IMR-90 (cell line): Measurements from ENCODE around the gene PLCD1. TPM values are rescaled to one million over a fixed set of nuclear protein-coding genes. Genes with fewer than 3 reads are reported as not detected.

Experiments
- ATAC-seq: fragments of 200-7000 bp; cut with Tn5 transposase; 2 replicates; pipeline ENCODE4 v1.9.1; 2020; ENCODE audit warnings: low read depth, mild to moderate bottlenecking, moderate library complexity
- BruUV-seq: library from RNA; stranded (reverse); fragments of 400-500 nt; replicated peaks from 2 replicates; lab custom pipeline; 2021; lab: Mats Ljungman, UMichigan
- CTCF ChIA-PET: fragments of 300-600 bp; formaldehyde crosslinking; extraction: SDS; loops from one replicate; lab custom pipeline; 2021; ENCODE audit warnings: antibody characterized with exemption; lab: Yijun Ruan, JAX
- POLR2A ChIA-PET: fragments of 300-600 bp; sonication (Branson Sonifier 250); formaldehyde crosslinking; loops from one replicate; lab custom pipeline; 2022; ENCODE audit warnings: antibody characterized with exemption; ENCODE audit not compliant: unreplicated experiment; lab: Charles Lee
- DNase-seq: peaks from one replicate; pipeline ENCODE4 v3.0.0; 2013
- H2AFZ ChIP-seq: replicated peaks from 2 replicates; pipeline ENCODE3; 2013; ENCODE audit warnings: low read length, mild to moderate bottlenecking; ENCODE audit not compliant: poor library complexity
- H2AK5ac ChIP-seq: 2 replicates; pipeline ENCODE4 v1.6.1; 2013; ENCODE audit warnings: low read depth, low read length, inconsistent platforms
- H2AK9ac ChIP-seq: replicated peaks from 2 replicates; pipeline ENCODE3; 2013; ENCODE audit warnings: mild to moderate bottlenecking, low read depth, low read length, moderate library complexity; ENCODE audit not compliant: poor library complexity
- H2BK120ac ChIP-seq: 2 replicates; pipeline ENCODE4 v1.6.1; 2013; ENCODE audit warnings: low read depth, low read length, inconsistent platforms
- H2BK15ac ChIP-seq: 3 replicates; pipeline ENCODE4 v1.6.1; 2013; ENCODE audit warnings: low read depth, low read length, inconsistent platforms
- H2BK20ac ChIP-seq: 2 replicates; pipeline ENCODE4 v1.6.1; 2013; ENCODE audit warnings: low read depth, mild to moderate bottlenecking, inconsistent platforms, low read length, moderate library complexity
- H2BK5ac ChIP-seq: 2 replicates; pipeline ENCODE4 v1.6.1; 2013; ENCODE audit warnings: mild to moderate bottlenecking, low read depth, low read length, inconsistent platforms; ENCODE audit not compliant: poor library complexity, severe bottlenecking
- H3K14ac ChIP-seq: replicated peaks from 2 replicates; pipeline ENCODE4 v1.6.1; 2013; ENCODE audit warnings: low read depth, low read length, inconsistent platforms
- H3K18ac ChIP-seq: 2 replicates; pipeline ENCODE4 v1.6.1; 2013; ENCODE audit warnings: low read depth, low read length, control low read depth
- H3K23ac ChIP-seq: 2 replicates; pipeline ENCODE4 v1.6.1; 2013; ENCODE audit warnings: low read depth, low read length, inconsistent platforms
- H3K27ac ChIP-seq: 2 replicates; pipeline ENCODE4 v1.5.1; 2013; ENCODE audit warnings: mild to moderate bottlenecking, control low read depth, low read length; ENCODE audit not compliant: insufficient read depth
- H3K27me3 ChIP-seq: 2 replicates; pipeline ENCODE4 v1.6.1; 2013; ENCODE audit warnings: low read length; ENCODE audit not compliant: control insufficient read depth, insufficient read depth
- H3K36me3 ChIP-seq: 2 replicates; pipeline ENCODE4 v1.6.1; 2013; ENCODE audit warnings: low read length, mixed read lengths; ENCODE audit not compliant: control insufficient read depth, insufficient read depth
- H3K4ac ChIP-seq: 2 replicates; pipeline ENCODE4 v1.6.1; 2013; ENCODE audit warnings: low read depth, low read length, inconsistent platforms
- H3K4me1 ChIP-seq: 2 replicates; pipeline ENCODE4 v1.6.1; 2013; ENCODE audit warnings: low read length, mixed read lengths; ENCODE audit not compliant: control insufficient read depth, insufficient read depth
- H3K4me2 ChIP-seq: 2 replicates; pipeline ENCODE4 v1.6.1; 2013; ENCODE audit warnings: low read depth, mild to moderate bottlenecking, control low read depth, low read length, moderate library complexity
- H3K4me3 ChIP-seq: 2 replicates; pipeline ENCODE4 v1.5.1; 2013; ENCODE audit warnings: low read depth, mild to moderate bottlenecking, control low read depth, low read length, moderate library complexity; ENCODE audit not compliant: insufficient read depth
- H3K56ac ChIP-seq: 2 replicates; pipeline ENCODE4 v1.6.1; 2013; ENCODE audit warnings: low read length, inconsistent platforms; ENCODE audit not compliant: insufficient read depth; ENCODE audit errors: extremely low read depth
- H3K79me1 ChIP-seq, 2 experiments: 2 replicates each; pipeline ENCODE4 v1.6.1; 2013; ENCODE audit warnings: low read length in 2 of 2, inconsistent platforms in 1 of 2, low read depth in 1 of 2
- H3K9ac ChIP-seq: 2 replicates; pipeline ENCODE4 v1.6.1; 2013; ENCODE audit warnings: low read depth, low read length, control low read depth
- H3K9me1 ChIP-seq: 2 replicates; pipeline ENCODE4 v1.6.1; 2013; ENCODE audit warnings: low read length, inconsistent platforms; ENCODE audit not compliant: insufficient read depth
- H3K9me3 ChIP-seq: 2 replicates; pipeline ENCODE4 v1.6.1; 2013; ENCODE audit warnings: low read length; ENCODE audit not compliant: control insufficient read depth, insufficient read depth
- H4K20me1 ChIP-seq: 2 replicates; pipeline ENCODE4 v1.6.1; 2013; ENCODE audit warnings: low read length, inconsistent platforms; ENCODE audit not compliant: insufficient read depth
- H4K5ac ChIP-seq: 2 replicates; pipeline ENCODE4 v1.6.1; 2013; ENCODE audit warnings: mild to moderate bottlenecking, low read depth, low read length, control low read depth
- H4K8ac ChIP-seq, 2 experiments: 2 replicates each; pipeline ENCODE4 v1.6.1; 2013; ENCODE audit warnings: low read depth in 2 of 2, low read length in 2 of 2, control low read depth in 1 of 2, inconsistent platforms in 1 of 2
- H4K91ac ChIP-seq: 2 replicates; pipeline ENCODE4 v1.6.1; 2013; ENCODE audit warnings: low read depth, low read length, inconsistent platforms; ENCODE audit not compliant: insufficient read depth
- MAFK ChIP-seq: IDR thresholded peaks from 2 replicates; pipeline ENCODE4 v1.6.1; 2012; ENCODE audit warnings: low read depth, low read length, improper control_type of control experiment
- WGBS, 2 experiments: methylation state at CpG; one replicate each; pipeline versions ENCODE4 v1.1.5 to v1.1.7; 2013; ENCODE audit warnings: missing lambda C conversion rate in 2 of 2; ENCODE audit not compliant: insufficient read length in 1 of 2; ENCODE audit errors: extremely low coverage in 2 of 2; 5-methylcytosine and 5-hydroxymethylcytosine counted together
- dilution Hi-C: fragments of 300-500 bp; cut with HindIII; formaldehyde crosslinking; loops from one replicate; pipeline ENCODE4 v1.14.3; 2018; ENCODE audit warnings: low sequenced_read_pairs; ENCODE audit not compliant: unreplicated experiment
- in situ Hi-C: fragments of 300-500 bp; cut with MboI; formaldehyde crosslinking; loops from 3 replicates; pipeline ENCODE4 v1.14.3; 2019; ENCODE audit warnings: low sequenced_read_pairs, inconsistent platforms, mixed read lengths
- intact Hi-C: fragments of 100-400 bp; cut with micrococcal nuclease; formaldehyde crosslinking; loops from 2 replicates; pipeline ENCODE4 v1.10.0; 2022
- polyA plus RNA-seq, 3 experiments: library from polyadenylated mRNA; depleted of rRNA; stranded (reverse); fragments of >200 nt; gene quantifications; 2 replicates each; pipeline ENCODE4 v1.2.3, GENCODE V29; 2012; ENCODE audit warnings: low replicate concordance in 1 of 3
- total RNA-seq: library from RNA; depleted of rRNA; stranded (reverse); fragments of >200 nt; gene quantifications from 2 replicates; pipeline ENCODE4 v1.2.3, GENCODE V29; 2012
- TF ChIP-seq, protein P1 (sequence below): fragments of 150-350 bp; IDR thresholded peaks from 2 replicates; pipeline ENCODE4 v1.6.1; 2017; ENCODE audit warnings: mild to moderate bottlenecking, antibody characterized with exemption, low read length, low read depth

PLCD1 gene
- total and polyA plus RNA-seq, 2 of the 4 experiments (the other 2 are of a cell fraction) = 14.9 to 16.3 TPM

DNA sequence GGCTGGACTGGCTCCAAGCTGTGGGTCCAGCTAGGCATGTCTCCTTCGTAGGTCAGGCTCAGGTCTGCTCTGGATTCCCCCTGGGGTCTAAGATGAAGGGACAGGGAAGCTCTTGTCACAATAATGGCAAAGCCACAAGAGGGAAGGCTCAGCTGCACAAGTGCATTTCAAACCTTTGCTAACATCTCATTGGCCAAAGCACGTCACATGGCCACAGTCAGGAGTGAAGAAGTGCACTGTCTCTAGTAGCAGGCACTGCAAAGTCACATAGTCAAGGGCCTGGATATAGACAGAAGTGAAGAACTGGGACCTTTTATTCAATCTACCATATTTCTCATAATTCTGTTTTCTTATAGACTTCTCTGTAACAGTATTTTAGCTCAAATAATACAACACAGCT lies 29.7 kb upstream of the PLCD1 start:
- no peak overlapping the region for H2AK9ac ChIP-seq
- WGBS, 2 experiments = 60% methylated on average over 1 of the region's 2 CpGs; no CpG with 5 or more reads in 1 of the 2 experiments
- no peak overlapping the region for H2BK120ac ChIP-seq
- no peak for TF ChIP-seq MAFK
- TF ChIP-seq, protein P1, sequence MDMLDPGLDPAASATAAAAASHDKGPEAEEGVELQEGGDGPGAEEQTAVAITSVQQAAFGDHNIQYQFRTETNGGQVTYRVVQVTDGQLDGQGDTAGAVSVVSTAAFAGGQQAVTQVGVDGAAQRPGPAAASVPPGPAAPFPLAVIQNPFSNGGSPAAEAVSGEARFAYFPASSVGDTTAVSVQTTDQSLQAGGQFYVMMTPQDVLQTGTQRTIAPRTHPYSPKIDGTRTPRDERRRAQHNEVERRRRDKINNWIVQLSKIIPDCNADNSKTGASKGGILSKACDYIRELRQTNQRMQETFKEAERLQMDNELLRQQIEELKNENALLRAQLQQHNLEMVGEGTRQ = no peak
- H4K20me1 ChIP-seq = no peaks in the 10 kb centered on the region
- dilution Hi-C loops = no loop called here
- no peak overlapping the region for H3K23ac ChIP-seq
- ChIA-PET CTCF (no interaction called here), POLR2A (no interaction called here)
- H3K56ac ChIP-seq = no peak overlapping the region
- no peak overlapping the region for H3K27ac ChIP-seq
- no peak overlapping the region for H3K4me3 ChIP-seq
- no peak overlapping the region for H2BK5ac ChIP-seq
- H2AK5ac ChIP-seq = no peak overlapping the region
- H3K9ac ChIP-seq = no peak overlapping the region
- no peak overlapping the region for H2BK15ac ChIP-seq
- no peak overlapping the region for H4K91ac ChIP-seq
- no peaks in the 10 kb centered on the region for H3K9me1 ChIP-seq
- H4K8ac ChIP-seq = no peak overlapping the region
- no peak overlapping the region for H2AFZ ChIP-seq
- H3K4me1 ChIP-seq = no peaks in the 10 kb centered on the region
- no peak overlapping the region for H4K5ac ChIP-seq
- no peaks in the 10 kb centered on the region for H3K36me3 ChIP-seq
- no TSS peak for BruUV-seq
- 0 out of 2 replicates have a peak, but pooled peaks cover 1% of the 10 kb centered on the region for H3K9me3 ChIP-seq
- no peak overlapping the region for H3K4ac ChIP-seq
- no peaks in the 10 kb centered on the region for H3K79me1 ChIP-seq
- DNase-seq = no peak
- no peak overlapping the region for H3K18ac ChIP-seq
- no peak overlapping the region for H3K14ac ChIP-seq
- in situ Hi-C loops = no loop called here
- no peak for ATAC-seq
- intact Hi-C loops = no loop called here
- H3K4me2 ChIP-seq = no peak overlapping the region
- no peak overlapping the region for H2BK20ac ChIP-seq
- H3K27me3 ChIP-seq = peaks cover 9% of the 10 kb centered on the region; the same call in 1 of the 2 replicates
